ENCODE data around the gene SPTLC1.

GRCh38 chr9:92035146-92035545 lies 80.1 kb downstream of the SPTLC1 start:
- TF ChIP-seq CTCF (IDR thresholded peaks at IDR 0.05) (no peak), FOSL2 (IDR thresholded peaks at IDR 0.05) (no peak), FOSL2 (CRISPR knock-in tag; IDR thresholded peaks at IDR 0.05) (no peak), HDAC2 (IDR thresholded peaks at IDR 0.05) (no peak), USF2 (IDR thresholded peaks at IDR 0.05) (no peak), HOXA7 (CRISPR knock-in tag; IDR thresholded peaks at IDR 0.05) (no peak), CHD2 (IDR thresholded peaks at IDR 0.05; ENCODE audit: low read length, partially characterized antibody) (no peak), BHLHE40 (IDR thresholded peaks at IDR 0.05; ENCODE audit: low read depth, low read length) (no peak), MAFK (IDR thresholded peaks at IDR 0.05; ENCODE audit: partially characterized antibody) (no peak), POLR2AphosphoS2 (conservative IDR thresholded peaks at IDR 0.05; ENCODE audit: low read length) (no peak), POLR2A (IDR thresholded peaks at IDR 0.05; ENCODE audit: low read length) (no peak)
- TF ChIP-seq, protein P1, sequence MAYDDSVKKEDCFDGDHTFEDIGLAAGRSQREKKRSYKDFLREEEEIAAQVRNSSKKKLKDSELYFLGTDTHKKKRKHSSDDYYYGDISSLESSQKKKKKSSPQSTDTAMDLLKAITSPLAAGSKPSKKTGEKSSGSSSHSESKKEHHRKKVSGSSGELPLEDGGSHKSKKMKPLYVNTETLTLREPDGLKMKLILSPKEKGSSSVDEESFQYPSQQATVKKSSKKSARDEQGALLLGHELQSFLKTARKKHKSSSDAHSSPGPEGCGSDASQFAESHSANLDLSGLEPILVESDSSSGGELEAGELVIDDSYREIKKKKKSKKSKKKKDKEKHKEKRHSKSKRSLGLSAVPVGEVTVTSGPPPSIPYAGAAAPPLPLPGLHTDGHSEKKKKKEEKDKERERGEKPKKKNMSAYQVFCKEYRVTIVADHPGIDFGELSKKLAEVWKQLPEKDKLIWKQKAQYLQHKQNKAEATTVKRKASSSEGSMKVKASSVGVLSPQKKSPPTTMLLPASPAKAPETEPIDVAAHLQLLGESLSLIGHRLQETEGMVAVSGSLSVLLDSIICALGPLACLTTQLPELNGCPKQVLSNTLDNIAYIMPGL (CRISPR knock-in tag; IDR thresholded peaks at IDR 0.05; ENCODE audit: borderline replicate concordance): no peak
